Urinary bladder (tissue), 4 donors: ENCODE results near the gene KCNT1. TPM values are rescaled to one million over a fixed set of nuclear protein-coding genes. Genes with fewer than 3 reads are reported as not detected.

Source experiments
- DNase-seq: peaks from one replicate; pipeline ENCODE4 v3.0.0-alpha.2; 2015; ENCODE audit errors: extremely low spot score
- H3K27ac ChIP-seq: one replicate; pipeline ENCODE4 v1.5.1; 2013; ENCODE audit warnings: low read depth, mild to moderate bottlenecking, moderate library complexity
- H3K36me3 ChIP-seq: one replicate; pipeline ENCODE4 v1.6.1; 2013; ENCODE audit warnings: mild to moderate bottlenecking, moderate library complexity; ENCODE audit not compliant: insufficient read depth
- H3K4me1 ChIP-seq: one replicate; pipeline ENCODE4 v1.6.1; 2013; ENCODE audit warnings: mild to moderate bottlenecking, moderate library complexity; ENCODE audit not compliant: insufficient read depth
- H3K4me3 ChIP-seq: one replicate; pipeline ENCODE4 v1.5.1; 2013; ENCODE audit warnings: low read depth, low read length
- WGBS: extraction: QIAGEN DNeasy Blood & Tissue Kit; methylation state at CpG from one replicate; pipeline ENCODE4 v1.1.7; 2013; 5-methylcytosine and 5-hydroxymethylcytosine counted together
- polyA plus RNA-seq: library from polyadenylated mRNA; stranded (reverse); fragments of 200-250 nt; gene quantifications from one replicate; pipeline ENCODE4 v1.2.3, GENCODE V29; 2013
- total RNA-seq: library from RNA; depleted of rRNA; stranded (reverse); fragments of >200 nt; gene quantifications from one replicate; pipeline ENCODE4 v1.2.3, GENCODE V29; 2014
- donor health status: healthy with polysubstance abuse.
- donor health status: healthy.

The KCNT1 gene
- total and polyA plus RNA-seq, 2 donors, result 0.37 to 0.58 TPM

- Histone ChIP-seq H3K4me1 (no peaks in the 10 kb centered on the region), H3K4me3 (no peak overlapping the region), H3K36me3 (no peaks in the 10 kb centered on the region), H3K27ac (no peak overlapping the region)
- 88% methylated on average over 43 of the region's 43 CpGs for WGBS
- DNase-seq, result no peak
These were observed 66.7 kb downstream of the KCNT1 start for GRCh38 chr9:135768516-135769218.

- Histone ChIP-seq H3K4me1 (no peaks in the 10 kb centered on the region), H3K36me3 (no peaks in the 10 kb centered on the region), H3K4me3 (no peak overlapping the region), H3K27ac (no peak overlapping the region)
- DNase-seq, result no peak
- WGBS, result 87% methylated on average over 32 of the region's 32 CpGs
These were observed 67.7 kb downstream of the KCNT1 start for GRCh38 chr9:135769489-135770202.

GRCh38 chr9:135770203-135770535, 68.2 kb downstream of the KCNT1 start:
- Histone ChIP-seq H3K36me3 (no peaks in the 10 kb centered on the region), H3K4me3 (no peak overlapping the region), H3K27ac (no peak overlapping the region), H3K4me1 (no peaks in the 10 kb centered on the region)
- DNase-seq, result no peak
- WGBS, result 82% methylated on average over 19 of the region's 19 CpGs

GRCh38 chr9:135770771-135771170, 68.8 kb downstream of the KCNT1 start:
- H3K4me3 ChIP-seq, result no peak overlapping the region
- no peak overlapping the region for H3K27ac ChIP-seq
- no peak for DNase-seq
- WGBS, result 90% methylated on average over 26 of the region's 26 CpGs
- H3K36me3 ChIP-seq, result no peaks in the 10 kb centered on the region
- H3K4me1 ChIP-seq, result no peaks in the 10 kb centered on the region

GRCh38 chr9:135771401-135772051, 69.5 kb downstream of the KCNT1 start:
- no peak for DNase-seq
- WGBS, result 84% methylated on average over 21 of the region's 21 CpGs
- Histone ChIP-seq H3K36me3 (no peaks in the 10 kb centered on the region), H3K4me1 (no peaks in the 10 kb centered on the region), H3K4me3 (no peak overlapping the region), H3K27ac (no peak overlapping the region)

- WGBS, result 86% methylated on average over 13 of the region's 13 CpGs
- no peak for DNase-seq
- Histone ChIP-seq H3K27ac (no peak overlapping the region), H3K36me3 (no peaks in the 10 kb centered on the region), H3K4me1 (no peaks in the 10 kb centered on the region), H3K4me3 (no peak overlapping the region)
These were observed 70.2 kb downstream of the KCNT1 start for GRCh38 chr9:135772056-135772646.

- Histone ChIP-seq H3K36me3 (no peaks in the 10 kb centered on the region), H3K4me1 (no peaks in the 10 kb centered on the region), H3K4me3 (no peak overlapping the region), H3K27ac (no peak overlapping the region)
- WGBS, result 61% methylated on average over 36 of the region's 36 CpGs
- no peak for DNase-seq
These were observed 70.9 kb downstream of the KCNT1 start for GRCh38 chr9:135772702-135773493.

- H3K36me3 ChIP-seq, result no peaks in the 10 kb centered on the region
- WGBS, result 77% methylated on average over 11 of the region's 11 CpGs
- no peak overlapping the region for H3K27ac ChIP-seq
- no peak overlapping the region for H3K4me3 ChIP-seq
- no peak for DNase-seq
- H3K4me1 ChIP-seq, result no peaks in the 10 kb centered on the region
These were observed 71.7 kb downstream of the KCNT1 start for GRCh38 chr9:135773530-135774238.

GRCh38 chr9:135774239-135774747, 72.3 kb downstream of the KCNT1 start:
- H3K4me1 ChIP-seq, result no peaks in the 10 kb centered on the region
- no peaks in the 10 kb centered on the region for H3K36me3 ChIP-seq
- no peak overlapping the region for H3K4me3 ChIP-seq
- no peak overlapping the region for H3K27ac ChIP-seq
- 86% methylated on average over 15 of the region's 15 CpGs for WGBS
- no peak for DNase-seq

GRCh38 chr9:135774794-135775525, 73.0 kb downstream of the KCNT1 start:
- H3K4me1 ChIP-seq, result no peaks in the 10 kb centered on the region
- DNase-seq, result no peak
- 81% methylated on average over 24 of the region's 24 CpGs for WGBS
- no peak overlapping the region for H3K4me3 ChIP-seq
- H3K27ac ChIP-seq, result no peak overlapping the region
- no peaks in the 10 kb centered on the region for H3K36me3 ChIP-seq

GRCh38 chr9:135775911-135776310, 73.9 kb downstream of the KCNT1 start:
- DNase-seq, result no peak
- H3K4me1 ChIP-seq, result no peaks in the 10 kb centered on the region
- no peaks in the 10 kb centered on the region for H3K36me3 ChIP-seq
- WGBS, result 62% methylated on average over 7 of the region's 7 CpGs
- H3K4me3 ChIP-seq, result no peak overlapping the region
- H3K27ac ChIP-seq, result no peak overlapping the region

- no peak for DNase-seq
- 84% methylated on average over 25 of the region's 25 CpGs for WGBS
- Histone ChIP-seq H3K4me3 (no peak overlapping the region), H3K4me1 (no peaks in the 10 kb centered on the region), H3K27ac (no peak overlapping the region), H3K36me3 (no peaks in the 10 kb centered on the region)
These were observed 75.1 kb downstream of the KCNT1 start for GRCh38 chr9:135776893-135777622.
